AG04449 (cell line): ENCODE results near the gene TPM1.

Source experiments
- CTCF ChIA-PET: fragments of 350-600 bp; formaldehyde crosslinking; extraction: SDS; loops from one replicate; lab custom pipeline; 2021; ENCODE audit warnings: antibody characterized with exemption; lab: Yijun Ruan, JAX
- POLR2A ChIA-PET: fragments of 400-600, 350-600 bp; formaldehyde crosslinking; extraction: SDS; loops from one replicate; lab custom pipeline; 2020; ENCODE audit warnings: antibody characterized with exemption, inconsistent platforms; lab: Yijun Ruan, JAX
- DNase-seq: peaks from one replicate; pipeline ENCODE4 v3.0.0-alpha.2; 2010; ENCODE audit warnings: low read depth, low spot score
- H3K4me3 ChIP-seq: 2 replicates; pipeline ENCODE4 v1.5.1; 2011; ENCODE audit warnings: low read depth, mild to moderate bottlenecking, control low read depth, low read length
- CTCF ChIP-seq: IDR thresholded peaks from one replicate; pipeline ENCODE4 v1.5.1; 2011; ENCODE audit warnings: mild to moderate bottlenecking, moderate library complexity, low read length, control low read depth, inconsistent platforms; ENCODE audit not compliant: insufficient read depth; ENCODE audit errors: missing control alignments

The TPM1 gene

DNA sequence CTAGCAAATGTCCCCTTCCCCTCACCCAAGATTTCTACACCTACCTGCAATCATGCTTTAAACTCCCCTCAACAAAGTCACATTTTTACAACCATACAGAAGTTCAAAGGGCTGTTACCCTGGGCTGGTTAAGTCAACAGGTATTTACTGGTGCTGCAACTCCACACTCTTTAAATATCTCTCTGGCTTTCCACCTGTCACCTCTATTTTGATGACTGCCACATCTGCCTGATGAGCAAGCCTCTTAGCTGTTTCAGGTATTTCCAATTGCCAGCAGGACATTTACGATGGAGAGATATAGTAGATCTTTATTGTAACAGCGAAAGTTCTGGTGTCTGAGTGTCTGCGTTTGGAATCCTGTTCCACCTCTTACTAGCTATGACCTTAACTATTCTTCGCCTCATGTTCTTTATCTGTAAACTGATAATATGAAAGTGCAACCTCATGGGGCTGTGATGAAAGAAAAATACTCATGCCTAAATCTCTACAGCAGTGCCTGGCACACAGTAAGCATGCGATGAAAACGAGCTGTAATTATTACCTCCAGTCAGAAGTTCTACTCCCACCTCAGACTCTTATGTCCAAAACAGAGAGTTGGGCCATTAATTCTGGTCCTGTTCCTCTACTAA lies 44.2 kb upstream of the TPM1 start:
- TF ChIP-seq CTCF, result no peak
- POLR2A ChIA-PET, result interaction anchor here (0.6 kb wide), 1 partner anchor 41 kb away, joined by 3 read pairs; no protein-coding TSS in a partner anchor
- no peak overlapping the region for H3K4me3 ChIP-seq
- DNase-seq, result no peak
- CTCF ChIA-PET, result interaction anchor here (1.8 to 2.0 kb wide), 2 partner anchors 11 kb away, joined by 4 to 5 read pairs; no protein-coding TSS in a partner anchor

DNA sequence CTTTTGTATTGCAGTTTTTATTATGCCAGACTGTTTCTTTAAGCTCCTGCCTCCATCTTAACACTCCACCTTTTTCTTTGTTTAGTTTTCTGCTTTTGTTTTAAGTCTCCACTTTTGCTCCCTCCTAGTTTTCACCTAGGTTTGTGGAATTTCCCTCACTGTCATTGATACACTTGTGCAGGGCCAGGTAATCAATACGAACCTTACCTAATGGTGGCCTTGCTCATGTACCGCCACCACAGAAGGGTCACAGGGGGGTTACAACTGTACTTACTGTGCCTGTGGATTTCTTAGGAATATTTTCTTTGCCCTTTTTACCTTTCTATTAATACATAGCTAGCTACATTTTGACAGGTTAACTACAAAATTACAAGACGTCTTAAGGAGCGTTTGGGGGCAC lies 43.4 kb upstream of the TPM1 start:
- TF ChIP-seq CTCF, result no peak
- POLR2A ChIA-PET, result no interaction called here
- no peak for DNase-seq
- no peak overlapping the region for H3K4me3 ChIP-seq
- CTCF ChIA-PET, result interaction anchor here (2.0 kb wide), 1 partner anchor 12 kb away, joined by 4 read pairs; no protein-coding TSS in a partner anchor

DNA sequence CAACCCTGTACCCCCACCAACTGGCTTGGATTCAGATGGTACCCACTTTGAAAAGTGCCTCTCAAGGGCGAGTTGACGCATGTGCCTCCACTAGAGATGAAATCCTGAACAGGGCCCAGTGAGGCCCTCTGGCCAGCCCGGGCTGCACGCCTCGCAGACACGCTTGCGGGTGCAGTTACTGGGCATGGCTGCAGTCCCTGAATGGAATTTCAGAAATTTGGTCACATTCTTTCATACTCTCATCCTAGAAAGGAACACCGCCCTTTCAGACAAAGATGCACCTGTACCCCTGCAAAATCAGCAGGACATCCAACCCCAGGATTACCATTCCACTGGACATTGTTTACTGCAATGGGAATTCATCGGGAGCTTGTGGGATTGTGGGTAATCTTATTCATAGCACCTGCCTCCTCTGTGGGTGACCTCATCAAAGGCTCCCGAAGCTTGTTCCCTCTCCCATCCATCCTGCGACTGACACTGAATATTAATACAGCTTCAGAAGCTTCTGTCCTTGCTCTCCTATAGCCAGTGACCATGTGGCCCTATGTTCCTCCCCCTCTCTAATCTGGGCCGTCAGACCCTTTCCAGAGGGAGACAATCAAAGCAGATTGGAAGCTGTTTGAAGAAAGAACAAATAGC lies 42.5 kb upstream of the TPM1 start:
- no peak overlapping the region for H3K4me3 ChIP-seq
- DNase-seq, result no peak
- CTCF ChIA-PET, result interaction anchor here (0.8 to 2.0 kb wide), 2 partner anchors 13 to 152 kb away, joined by 3 to 4 read pairs; no protein-coding TSS in a partner anchor
- POLR2A ChIA-PET, result no interaction called here
- TF ChIP-seq CTCF, result no peak

DNA sequence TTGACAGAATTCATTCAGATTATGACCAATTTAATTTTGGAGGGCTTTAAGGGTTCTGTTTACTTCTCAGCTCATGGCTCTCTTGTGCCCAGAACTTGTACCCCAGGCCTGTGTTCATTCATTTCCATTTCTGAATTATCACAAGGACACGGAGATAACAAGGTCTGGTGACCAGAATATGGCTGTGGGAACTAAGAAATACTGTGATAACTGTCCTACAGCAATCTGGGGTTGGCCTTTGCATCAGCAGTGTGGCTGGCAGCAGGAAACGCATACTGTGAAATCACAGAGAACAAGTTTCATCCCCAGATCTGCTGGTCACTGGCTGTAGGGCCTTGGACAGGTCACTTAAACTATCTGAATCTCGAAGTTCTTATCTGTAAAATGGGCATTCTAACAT lies 41.8 kb upstream of the TPM1 start:
- CTCF ChIA-PET, result interaction anchor here (0.8 to 2.0 kb wide), 2 partner anchors 14 to 153 kb away, joined by 3 to 4 read pairs; no protein-coding TSS in a partner anchor
- no peak for DNase-seq
- POLR2A ChIA-PET, result no interaction called here
- no peak for TF ChIP-seq CTCF
- H3K4me3 ChIP-seq, result no peak overlapping the region

DNA sequence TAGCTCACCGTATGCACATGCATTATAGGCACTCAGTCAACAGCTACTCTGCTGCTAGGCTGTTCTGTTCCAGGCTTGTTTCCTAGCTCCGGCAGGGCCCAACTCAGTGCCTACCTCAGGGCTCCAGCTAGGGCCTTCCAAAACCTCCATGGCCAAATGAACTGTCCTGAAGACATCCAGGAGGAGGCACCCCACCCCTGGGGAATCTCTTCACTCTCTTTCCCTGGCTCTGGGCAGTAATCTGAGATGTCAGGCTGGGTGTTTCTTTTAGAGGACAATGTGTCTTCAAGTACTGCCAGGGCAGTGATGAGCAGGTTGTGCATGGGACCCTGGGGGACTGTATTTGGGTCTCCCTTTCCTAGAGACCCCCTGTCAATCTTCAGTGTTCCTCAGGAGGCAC lies 38.3 kb upstream of the TPM1 start:
- H3K4me3 ChIP-seq, result no peak overlapping the region
- ChIA-PET CTCF (interaction anchor here (0.8 to 1.5 kb wide), 2 partner anchors 43 to 86 kb away, joined by 4 read pairs; no protein-coding TSS in a partner anchor), POLR2A (no interaction called here)
- DNase-seq, result no peak
- no peak for TF ChIP-seq CTCF
